Mesenteric fat pad (tissue), 1 donor: ENCODE measurements around the gene PPP1R3F. TPM values are rescaled to one million over a fixed set of nuclear protein-coding genes. Genes with fewer than 3 reads are reported as not detected.
"Not testable (repeated sequence)": the region's sequence is repeated elsewhere in the genome, so short reads cannot be mapped to it uniquely, and the experiment has no call there.

Source experiments
- DNase-seq: peaks from one replicate; pipeline ENCODE4 v3.0.0-alpha.2; 2020; ENCODE audit warnings: low spot score
- total RNA-seq: library from RNA; stranded (reverse); fragmentation: NEBNext Ultra II Directional; extraction: Animal tissue kit (Norgen Biotek cat#: 25700); gene quantifications from one replicate; pipeline ENCODE4 v1.2.1, GENCODE V29; 2021
- donor health status: DM: yes; HTN: yes; CAD: no.

The PPP1R3F gene
- total RNA-seq, 1 donor from 2014 or later = 2.2 TPM

DNA sequence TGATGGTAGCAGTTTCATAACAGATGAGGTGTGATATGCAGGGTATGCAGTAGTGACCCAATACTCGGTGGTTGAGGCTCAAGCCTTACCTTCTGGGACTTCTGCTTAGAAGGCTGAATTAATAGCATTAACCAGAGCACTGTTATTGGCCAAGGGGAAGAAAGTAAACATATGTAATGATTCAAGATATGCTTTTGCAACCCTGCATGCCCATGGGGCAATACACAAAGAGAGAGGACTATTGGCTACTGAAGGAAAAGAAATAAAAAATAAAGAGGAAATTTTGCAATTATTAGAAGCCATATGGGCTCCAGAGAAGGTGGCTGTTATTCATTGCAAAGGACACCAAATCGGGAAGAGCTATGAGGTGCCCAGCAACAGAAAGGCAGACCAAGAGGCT, 42.6 kb downstream of the PPP1R3F start:
- DNase-seq = no peak

DNA sequence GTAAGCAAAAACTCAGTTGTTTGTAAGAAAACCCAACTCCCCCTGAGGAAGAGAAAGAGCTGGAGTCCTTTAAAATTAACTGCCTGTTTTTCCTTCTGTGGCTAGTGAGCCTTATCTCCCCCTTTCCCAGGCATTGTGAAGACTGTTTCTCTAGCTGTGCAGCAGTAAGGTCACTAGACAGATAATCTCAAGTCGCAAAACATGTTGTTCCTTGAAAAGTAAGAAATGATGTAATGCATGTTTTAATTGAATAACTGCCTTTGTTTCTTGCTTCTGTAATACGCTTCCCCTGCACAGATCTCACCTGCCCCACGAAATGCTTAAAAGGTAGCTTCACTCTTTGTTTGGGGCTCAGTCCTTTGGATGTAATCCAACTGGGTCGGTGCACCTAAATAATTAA, 46.5 kb downstream of the PPP1R3F start:
- DNase-seq = no peak

DNA sequence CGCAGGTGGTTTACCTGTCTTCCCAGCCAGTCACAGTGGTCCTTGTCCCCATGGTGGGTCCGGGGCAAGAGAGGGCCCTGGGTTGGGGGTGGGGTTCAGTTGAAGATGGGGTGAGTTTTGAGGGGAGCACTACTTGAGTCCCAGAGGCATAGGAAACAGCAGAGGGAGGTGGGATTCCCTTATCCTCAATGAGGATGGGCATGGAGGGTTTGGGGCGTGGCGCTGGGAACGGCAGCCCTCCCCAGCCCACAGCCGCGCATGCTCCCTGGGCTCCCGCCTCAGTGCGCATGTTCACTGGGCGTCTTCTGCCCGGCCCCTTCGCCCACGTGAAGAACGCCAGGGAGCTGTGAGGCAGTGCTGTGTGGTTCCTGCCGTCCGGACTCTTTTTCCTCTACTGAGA, 52.1 kb downstream of the PPP1R3F start, which contains the start of gene GAGE12J:
TSS of gene GAGE12J (plus strand) at position 301 of the 400 bp plus-strand sequence. CDS start 1,157 bp downstream, outside the sequence.
- DNase-seq = not testable (repeated sequence)

DNA sequence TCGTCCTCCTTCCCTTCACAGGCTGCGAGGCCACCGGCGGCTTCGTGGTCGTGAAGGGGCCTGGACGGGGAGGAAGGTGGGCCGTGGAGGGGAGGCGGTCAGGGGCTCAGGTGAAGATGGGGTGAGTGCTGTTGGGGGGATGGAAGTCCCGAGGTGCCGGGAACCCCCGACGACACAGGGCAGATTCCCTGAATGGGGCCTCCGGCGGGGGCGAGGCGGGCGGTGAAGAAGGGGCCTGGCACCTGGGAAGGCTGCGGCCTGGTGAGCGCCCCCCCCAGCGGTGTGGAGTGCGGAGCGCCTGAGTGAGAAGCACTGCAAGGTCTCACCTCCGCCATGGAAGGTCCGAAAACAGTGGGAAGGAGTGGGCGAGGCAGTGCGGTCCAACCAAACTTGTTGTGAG, 52.7 kb downstream of the PPP1R3F start:
- not testable (repeated sequence) for DNase-seq

DNA sequence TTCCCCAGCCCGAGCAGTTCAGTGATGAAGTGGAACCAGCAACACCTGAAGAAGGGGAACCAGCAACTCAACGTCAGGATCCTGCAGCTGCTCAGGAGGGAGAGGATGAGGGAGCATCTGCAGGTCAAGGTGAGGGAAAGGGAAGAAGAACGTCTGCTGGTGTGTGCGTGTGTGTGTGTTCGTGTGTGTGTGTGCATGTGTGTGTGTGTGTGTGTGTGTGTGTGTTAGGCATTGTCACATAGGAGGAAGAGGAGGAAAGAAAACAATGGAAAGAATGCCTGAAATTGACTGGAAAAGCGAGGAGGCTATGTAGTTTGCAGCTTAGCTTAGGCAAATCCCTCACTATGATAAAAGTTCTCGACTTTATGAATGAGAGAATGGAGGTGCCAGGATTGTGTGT, 54.1 kb downstream of the PPP1R3F start:
- not testable (repeated sequence) for DNase-seq

DNA sequence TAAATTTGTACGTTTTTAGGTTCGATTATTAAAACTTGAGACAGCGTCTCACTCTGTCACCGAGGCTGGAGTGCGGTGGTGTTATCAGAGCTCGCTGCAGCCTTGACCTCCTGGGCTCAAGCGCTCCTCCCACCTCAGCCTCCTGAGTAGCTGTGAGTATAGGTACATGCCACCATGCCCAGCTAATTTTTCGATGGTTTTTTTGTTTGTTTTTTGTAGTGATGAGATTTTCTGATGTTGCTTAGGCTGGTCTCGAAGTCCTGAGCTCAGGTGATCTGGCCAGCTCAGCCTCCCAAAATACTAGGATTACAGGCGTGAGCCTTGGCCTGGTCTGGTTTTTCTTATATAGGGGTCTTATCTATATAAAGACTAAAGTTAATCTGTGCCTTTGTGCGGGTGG, 60.8 kb downstream of the PPP1R3F start:
- DNase-seq = not testable (repeated sequence)

DNA sequence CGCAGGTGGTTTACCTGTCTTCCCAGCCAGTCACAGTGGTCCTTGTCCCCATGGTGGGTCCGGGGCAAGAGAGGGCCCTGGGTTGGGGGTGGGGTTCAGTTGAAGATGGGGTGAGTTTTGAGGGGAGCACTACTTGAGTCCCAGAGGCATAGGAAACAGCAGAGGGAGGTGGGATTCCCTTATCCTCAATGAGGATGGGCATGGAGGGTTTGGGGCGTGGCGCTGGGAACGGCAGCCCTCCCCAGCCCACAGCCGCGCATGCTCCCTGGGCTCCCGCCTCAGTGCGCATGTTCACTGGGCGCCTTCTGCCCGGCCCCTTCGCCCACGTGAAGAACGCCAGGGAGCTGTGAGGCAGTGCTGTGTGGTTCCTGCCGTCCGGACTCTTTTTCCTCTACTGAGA, 61.7 kb downstream of the PPP1R3F start, which contains the start of gene GAGE13:
TSS of gene GAGE13 (plus strand) at position 301 of the 400 bp plus-strand sequence. CDS start 1,156 bp downstream, outside the sequence.
- not testable (repeated sequence) for DNase-seq

DNA sequence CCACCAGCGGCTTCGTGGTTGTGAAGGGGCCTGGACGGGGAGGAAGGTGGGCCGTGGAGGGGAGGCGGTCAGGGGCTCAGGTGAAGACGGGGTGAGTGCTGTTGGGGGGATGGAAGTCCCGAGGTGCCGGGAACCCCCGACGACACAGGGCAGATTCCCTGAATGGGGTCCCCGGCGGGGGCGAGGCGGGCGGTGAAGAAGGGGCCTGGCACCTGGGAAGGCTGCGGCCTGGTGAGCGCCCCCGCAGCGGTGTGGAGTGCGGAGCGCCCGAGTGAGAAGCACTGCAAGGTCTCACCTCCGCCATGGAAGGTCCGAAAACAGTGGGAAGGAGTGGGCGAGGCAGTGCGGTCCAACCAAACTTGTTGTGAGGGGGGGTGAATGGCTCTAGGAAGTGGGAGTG, 62.2 kb downstream of the PPP1R3F start:
- DNase-seq = peak; percentile 90

Other genes with a start within 250 kb of the PPP1R3F start
- gene TFE3, start 226.4 kb upstream of the PPP1R3F start, total RNA-seq = 103 TPM
- 4.0 TPM for gene CCDC120, start 210.8 kb upstream of the PPP1R3F start, total RNA-seq
- gene PRAF2, start 195.8 kb upstream of the PPP1R3F start, total RNA-seq = 20.7 TPM
- 73.4 TPM for gene WDR45, start 189.9 kb upstream of the PPP1R3F start, total RNA-seq
- gene GPKOW, start 146.1 kb upstream of the PPP1R3F start, total RNA-seq = 18.2 TPM
- 1.6 TPM for gene MAGIX, start 107.0 kb upstream of the PPP1R3F start, total RNA-seq
- 74.3 TPM for gene PLP2, start 97.9 kb upstream of the PPP1R3F start, total RNA-seq
- 12.5 TPM for gene PRICKLE3, start 83.4 kb upstream of the PPP1R3F start, total RNA-seq
- gene SYP, start 69.6 kb upstream of the PPP1R3F start, total RNA-seq = 1.00 TPM
- not detected for gene CACNA1F, start 36.5 kb upstream of the PPP1R3F start, total RNA-seq
- 12.3 TPM for gene CCDC22, start 34.3 kb upstream of the PPP1R3F start, total RNA-seq
- not detected for gene FOXP3, start 5.1 kb upstream of the PPP1R3F start, total RNA-seq
- not detected for gene GAGE10, start 33.9 kb downstream of the PPP1R3F start, total RNA-seq
- gene GAGE12J, start 52.2 kb downstream of the PPP1R3F start, total RNA-seq = not detected
- not detected for gene GAGE13, start 61.8 kb downstream of the PPP1R3F start, total RNA-seq